ENCODE data around the gene ATP11A. TPM values are rescaled to one million over a fixed set of nuclear protein-coding genes. Genes with fewer than 3 reads are reported as not detected.

Gene ATP11A
- total RNA-seq (2013; cell fraction: nucleolus; rRNA removed) = 142 and 148 TPM in 2 replicates
- total RNA-seq (2014; rRNA removed) (12.3 and 14.3 TPM in 2 replicates), total RNA-seq (2014; rRNA removed; fragmentation: Illumina TruSeq; extraction: Trizol) (8.4 and 8.9 TPM in 2 replicates), total RNA-seq (2021) (59.0 and 69.6 TPM in 2 replicates), polyA plus RNA-seq (2011; rRNA removed) (5.7 and 5.9 TPM in 2 replicates), polyA plus RNA-seq (2014; fragmentation: Illumina TruSeq; extraction: Trizol) (17.6 and 21.6 TPM in 2 replicates), polyA plus RNA-seq (2014; fragmentation: Nextera tagmentation; extraction: Ambion mirVana) (1 to 10 TPM; 1.4 to 2.1 TPM), polyA plus RNA-seq (2014; rRNA removed) (21.9 and 31.1 TPM in 2 replicates), polyA plus RNA-seq (2016; fragmentation: Nextera tagmentation; extraction: Ambion mirVana) (10 to 100 TPM; 14.5 to 17.2 TPM), polyA minus RNA-seq (2011; rRNA and poly(A)+ RNA removed) (21.1 and 21.8 TPM in 2 replicates), Bru-seq, nascent RNA (percentile 80 among the genes with signal in this experiment), BruChase-seq, experiment 1, labeled RNA remaining after a 6-hour chase (percentile 89 among the genes with signal in this experiment), BruChase-seq, experiment 2, labeled RNA remaining after a 2-hour chase (percentile 84 among the genes with signal in this experiment)
- 10.8 TPM for polyA plus RNA-seq (2011; ENCODE audit: low read depth)
- polyA plus RNA-seq (2011; cell fraction: cytosol; rRNA removed) = 9.3 and 11.4 TPM in 2 replicates
- 86.2 and 125 TPM in 2 replicates for polyA plus RNA-seq (2011; cell fraction: nucleus; rRNA removed)
- 16.6 and 17.2 TPM in 2 replicates for polyA plus RNA-seq (2012)
- 15.1 and 16.3 TPM in 2 replicates for polyA minus RNA-seq (2011; cell fraction: cytosol; rRNA and poly(A)+ RNA removed)
- 31.6 and 60.1 TPM in 2 replicates for polyA minus RNA-seq (2011; cell fraction: nucleus; rRNA and poly(A)+ RNA removed)
- long read RNA-seq, experiment 1, partial matches to known transcripts = 0 of 3 reads
- long read RNA-seq, experiment 1, other reads (novel, unspliced or antisense) = 2 of 3 reads
- long read RNA-seq, experiment 2, partial matches to known transcripts = 1 of 29 reads
- long read RNA-seq, experiment 2, other reads (novel, unspliced or antisense) = 26 of 29 reads

DNA sequence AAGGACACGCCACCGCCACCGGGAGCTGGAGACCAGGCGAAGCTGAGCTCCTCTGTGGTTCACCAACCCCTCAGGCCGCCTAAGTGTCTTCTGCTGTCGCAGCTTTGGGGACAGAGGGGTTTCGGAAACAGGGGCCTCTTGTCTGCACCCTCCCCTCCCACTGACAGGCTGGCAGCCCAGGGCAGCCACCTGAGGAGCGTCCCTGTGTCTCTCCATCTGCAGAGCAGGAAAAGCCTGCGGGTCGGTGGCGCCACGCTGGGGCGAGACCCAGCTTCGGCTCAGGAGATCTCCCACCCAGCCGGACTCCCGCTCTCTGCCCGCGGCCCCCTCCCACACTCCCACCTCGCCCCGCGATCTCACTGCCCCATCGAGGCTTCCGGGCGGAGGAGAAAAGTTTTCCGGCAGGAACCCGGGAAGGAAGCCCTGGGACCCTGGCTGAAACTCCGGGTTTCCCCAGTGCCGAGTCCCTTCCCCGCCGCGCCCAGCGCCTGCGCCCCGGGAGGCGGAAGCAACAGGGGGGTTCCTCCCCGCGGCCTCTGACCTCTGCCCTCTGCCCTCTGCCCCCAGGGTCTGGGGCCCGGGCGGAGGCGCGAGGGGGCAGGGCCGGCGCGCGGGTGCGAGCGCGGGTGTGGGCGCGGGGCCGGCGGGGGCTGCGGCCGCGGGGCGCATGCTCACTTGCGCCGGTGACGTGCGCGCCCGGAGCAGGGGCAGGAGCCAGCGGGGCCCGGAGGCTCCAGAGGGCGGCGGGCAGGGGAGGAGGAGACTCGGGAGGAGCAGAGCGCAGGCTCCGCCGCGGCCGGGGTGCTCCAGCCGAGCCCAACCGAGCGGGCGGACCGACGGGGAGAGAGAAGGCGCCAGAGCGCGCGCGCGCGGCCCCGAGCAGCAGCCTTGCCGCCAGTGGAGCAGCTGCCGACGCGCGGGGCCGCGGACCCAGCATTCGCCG, at the start of gene ATP11A:
TSS of gene ATP11A (plus strand) at position 736 of the 943 bp plus-strand sequence. CDS start 379 bp downstream, outside the sequence.
- SMC1A ChIA-PET (ENCODE audit: uncharacterized antibody, unreplicated experiment) = interaction anchor here (0.8 to 1.4 kb wide), 3 partner anchors 49 to 185 kb away, joined by 3 to 4 read pairs (median 4); no protein-coding TSS in a partner anchor
- BruUV-seq (replicated peaks) = no TSS peak
- peak within 1 kb of the TSS; percentile 96 for H3K4me2 ChIP-seq (ENCODE audit: control insufficient read depth, insufficient read depth)
- H3K36me3 ChIP-seq (ENCODE audit: control insufficient read depth in 2 of 2, insufficient read depth in 2 of 2, low read length in 1 of 2) = no peaks in the 10 kb centered on the region
- H3K4me1 ChIP-seq (ENCODE audit: control insufficient read depth, insufficient read depth, low read length) = peaks cover 27% of the 10 kb centered on the region
- WGBS (ENCODE audit: insufficient coverage, insufficient replicate concordance, low lambda C conversion rate, missing lambda C conversion rate) = under 1% methylated on average over 65 of the region's 95 CpGs
- CTCF ChIA-PET = interaction anchor here (0.5 to 1.4 kb wide), 4 partner anchors 49 to 185 kb away, joined by 3 to 5 read pairs (median 4); no protein-coding TSS in a partner anchor
- no peaks in the 10 kb centered on the region for H3K27me3 ChIP-seq (replicated peaks in 1 of 2; ENCODE audit: control insufficient read depth in 2 of 2, insufficient read depth in 2 of 2, low read length in 1 of 2)
- H3K4me3 ChIP-seq = peak within 1 kb of the TSS; percentile 77
- H3K79me2 ChIP-seq (ENCODE audit: control insufficient read depth, insufficient read depth, low read length) = peaks cover 40% of the 10 kb centered on the region
- H4K20me1 ChIP-seq (ENCODE audit: control insufficient read depth, insufficient read depth) = 0 out of 2 replicates have a peak, but pooled peaks cover 3% of the 10 kb centered on the region
- H3K27ac ChIP-seq (ENCODE audit: control insufficient read depth, insufficient read depth) = peak within 1 kb of the TSS; percentile 64
- in situ Hi-C loops (cut with MboI) = loop anchor here (5.0 kb wide), 1 partner anchor 183 kb away; no protein-coding TSS in a partner anchor
- H3K9ac ChIP-seq (ENCODE audit: control insufficient read depth, insufficient read depth, low read length) = peak within 1 kb of the TSS; percentile 82
- POLR2A ChIA-PET = interaction anchor here (1.0 kb wide), 1 partner anchor 113 kb away, joined by 3 read pairs; no protein-coding TSS in a partner anchor
- DNase-seq (ENCODE audit: low read depth, low spot score) = no peak
- no peak for FAIRE-seq
- H2AFZ ChIP-seq (ENCODE audit: control insufficient read depth, low read depth, low read length) = peak within 1 kb of the TSS; percentile 94
- intact Hi-C loops (cut with micrococcal nuclease; ENCODE audit: unreplicated experiment) = loop anchor here (2.0 kb wide), 2 partner anchors 113 to 185 kb away; no protein-coding TSS in a partner anchor
- RAD21 ChIA-PET (ENCODE audit: unreplicated experiment) = interaction anchor here (1.0 to 1.2 kb wide), 2 partner anchors 49 to 111 kb away, joined by 3 to 5 read pairs; no protein-coding TSS in a partner anchor
- peak; percentile 73 for ATAC-seq
- H3K9me3 ChIP-seq (replicated peaks; ENCODE audit: control insufficient read depth, insufficient read depth, low read length) = no peaks in the 10 kb centered on the region
- TF ChIP-seq PAX5 (IDR thresholded peaks at IDR 0.05; ENCODE audit: borderline replicate concordance, low read depth, low read length) = no peak
- 0 out of 3 replicates have a peak, but pooled peaks of 1 of the 2 experiments have one; percentile 44 for TF ChIP-seq EGR1 (IDR thresholded peaks at IDR 0.05; ENCODE audit: borderline replicate concordance in 1 of 2, low read depth in 2 of 2, low read length in 2 of 2)
- no peak for TF ChIP-seq TCF3 (IDR thresholded peaks at IDR 0.05; ENCODE audit: borderline replicate concordance, insufficient read depth, low read depth, low read length)
- 0 out of 2 replicates have a peak, but pooled peaks have one; percentile 33 for TF ChIP-seq ZBTB11 (CRISPR knock-in tag; IDR thresholded peaks at IDR 0.05)
- TF ChIP-seq HDAC6 (IDR thresholded peaks at IDR 0.05; ENCODE audit: unreplicated experiment) = no peak
- TF ChIP-seq ELK1 (IDR thresholded peaks at IDR 0.05; ENCODE audit: low read depth, low read length) = 0 out of 2 replicates have a peak, but pooled peaks have one; percentile 29
- no peak for TF ChIP-seq POLR2AphosphoS2 (IDR thresholded peaks at IDR 0.05; ENCODE audit: low read depth, low read length)
- TF ChIP-seq EP300 (IDR thresholded peaks at IDR 0.05; ENCODE audit: borderline replicate concordance in 1 of 2, control insufficient read depth in 1 of 2, low read depth in 2 of 2, low read length in 2 of 2) = 0 out of 4 replicates have a peak, but pooled peaks of 1 of the 2 experiments have one; percentile 7
- TF ChIP-seq SREBF1 (IDR thresholded peaks at IDR 0.05; ENCODE audit: low read length) = peak; percentile 70
- TF ChIP-seq SIN3A (IDR thresholded peaks at IDR 0.05; ENCODE audit: low read depth, low read length) = peak; percentile 34; the same call in 1 of the 2 replicates
- TF ChIP-seq MTA2 (IDR thresholded peaks at IDR 0.05; ENCODE audit: low read depth) = peak; percentile 83

Measured in GM12878 (cell line).